Karpas-422 (cell line): ENCODE results near the gene TMEM150C. TPM values are rescaled to one million over a fixed set of nuclear protein-coding genes. Genes with fewer than 3 reads are reported as not detected.
"Not testable (repeated sequence)": the region's sequence is repeated elsewhere in the genome, so short reads cannot be mapped to it uniquely, and the experiment has no call there.

Source experiments
- DNase-seq: peaks from one replicate; pipeline ENCODE4 v3.0.0-alpha.2; 2015
- H2AFZ ChIP-seq: fragments of 200-600 bp; sonication (generic); 2 replicates; pipeline ENCODE4 v1.6.1; 2014; ENCODE audit warnings: antibody characterized with exemption, low read length, mixed read lengths
- H3K27ac ChIP-seq: fragments of 200-600 bp; sonication (generic); 2 replicates; pipeline ENCODE4 v1.5.1; 2014; ENCODE audit warnings: mild to moderate bottlenecking, low read length, moderate library complexity
- H3K27me3 ChIP-seq: fragments of 200-600 bp; sonication (generic); 2 replicates; pipeline ENCODE4 v1.6.1; 2014; ENCODE audit warnings: low read length, mixed read lengths
- H3K36me3 ChIP-seq: fragments of 200-600 bp; sonication (generic); 2 replicates; pipeline ENCODE4 v1.6.1; 2014; ENCODE audit warnings: low read length, mixed read lengths; ENCODE audit not compliant: insufficient read depth
- H3K4me1 ChIP-seq: fragments of 200-600 bp; sonication (generic); 2 replicates; pipeline ENCODE4 v1.6.1; 2014; ENCODE audit warnings: mild to moderate bottlenecking, low read length, mixed read lengths
- H3K4me2 ChIP-seq: fragments of 200-600 bp; sonication (generic); 2 replicates; pipeline ENCODE4 v1.6.1; 2014; ENCODE audit warnings: low read length, low read depth, mild to moderate bottlenecking; ENCODE audit not compliant: poor library complexity, severe bottlenecking
- H3K4me3 ChIP-seq: fragments of 200-600 bp; sonication (generic); 2 replicates; pipeline ENCODE4 v1.5.1; 2014; ENCODE audit warnings: mild to moderate bottlenecking, antibody characterized with exemption, low read length, mixed read lengths
- H3K79me2 ChIP-seq: fragments of 200-600 bp; sonication (generic); 2 replicates; pipeline ENCODE4 v1.6.1; 2014; ENCODE audit warnings: mild to moderate bottlenecking, low read length, mixed read lengths
- H3K9ac ChIP-seq: fragments of 200-600 bp; sonication (generic); 2 replicates; pipeline ENCODE4 v1.6.0; 2014; ENCODE audit warnings: low read length
- H3K9me2 ChIP-seq: fragments of 200-600 bp; sonication (generic), shearing (Covaris generic); replicated peaks from 2 replicates; pipeline ENCODE4 v1.6.0; 2014; ENCODE audit warnings: mild to moderate bottlenecking, low read length, moderate library complexity; ENCODE audit not compliant: insufficient read depth
- H3K9me3 ChIP-seq: fragments of 300-700, 200-600 bp; sonication (generic); 2 replicates; pipeline ENCODE4 v1.6.1; 2014; ENCODE audit warnings: low read length, mixed read lengths
- H4K20me1 ChIP-seq: fragments of 200-600 bp; sonication (generic); 2 replicates; pipeline ENCODE4 v1.6.1; 2014; ENCODE audit warnings: mild to moderate bottlenecking, antibody characterized with exemption, low read length, low read depth; ENCODE audit not compliant: insufficient read depth
- total RNA-seq: library from RNA; depleted of rRNA; stranded (reverse); fragments of >200 nt; shearing (Covaris generic); gene quantifications from 2 replicates; pipeline ENCODE4 v1.2.3, GENCODE V29; 2014; ENCODE audit warnings: low replicate concordance

The TMEM150C gene
- total RNA-seq, 1 experiment from 2014 or later = not detected

- H3K9me3 ChIP-seq = no peaks in the 10 kb centered on the region
- H3K36me3 ChIP-seq = no peaks in the 10 kb centered on the region
- no peaks in the 10 kb centered on the region for H3K4me1 ChIP-seq
- no peak overlapping the region for H3K9ac ChIP-seq
- no peaks in the 10 kb centered on the region for H3K27me3 ChIP-seq
- H3K79me2 ChIP-seq = no peaks in the 10 kb centered on the region
- H3K9me2 ChIP-seq = no peaks in the 10 kb centered on the region
- H3K27ac ChIP-seq = no peak overlapping the region
- H3K4me2 ChIP-seq = no peak overlapping the region
- no peaks in the 10 kb centered on the region for H4K20me1 ChIP-seq
- no peak overlapping the region for H2AFZ ChIP-seq
- no peak for DNase-seq
- no peak overlapping the region for H3K4me3 ChIP-seq
Measured at GRCh38 chr4:82560853-82561785, 669 bp downstream of the TMEM150C start.

- H3K27ac ChIP-seq = no peak overlapping the region
Measured at GRCh38 chr4:82559735-82560120, 2.1 kb downstream of the TMEM150C start.

GRCh38 chr4:82559090-82559734 is 2.6 kb downstream of the TMEM150C start:
- H3K79me2 ChIP-seq, H4K20me1 ChIP-seq, H3K27me3 ChIP-seq, H3K4me1 ChIP-seq, H3K9me3 ChIP-seq, H3K9me2 ChIP-seq, DNase-seq, H3K4me3 ChIP-seq, H3K36me3 ChIP-seq, H2AFZ ChIP-seq, H3K27ac ChIP-seq, H3K9ac ChIP-seq, H3K4me2 ChIP-seq: not testable (repeated sequence)

More at GRCh38 chr4:82559735-82560120, 2.1 kb downstream of the TMEM150C start:
- no peaks in the 10 kb centered on the region for H3K36me3 ChIP-seq
- no peak overlapping the region for H3K4me2 ChIP-seq
- no peaks in the 10 kb centered on the region for H3K27me3 ChIP-seq
- no peak overlapping the region for H3K4me3 ChIP-seq
- H2AFZ ChIP-seq = no peak overlapping the region
- H3K9me3 ChIP-seq = no peaks in the 10 kb centered on the region
- no peaks in the 10 kb centered on the region for H3K9me2 ChIP-seq
- no peaks in the 10 kb centered on the region for H3K79me2 ChIP-seq
- H3K9ac ChIP-seq = no peak overlapping the region
- no peaks in the 10 kb centered on the region for H4K20me1 ChIP-seq
- no peaks in the 10 kb centered on the region for H3K4me1 ChIP-seq
- no peak for DNase-seq

- Histone ChIP-seq H3K4me2 (no peak overlapping the region), H4K20me1 (no peaks in the 10 kb centered on the region), H3K9me2 (no peaks in the 10 kb centered on the region), H3K27me3 (no peaks in the 10 kb centered on the region), H3K9me3 (no peaks in the 10 kb centered on the region), H3K4me3 (no peak overlapping the region), H3K79me2 (no peaks in the 10 kb centered on the region), H3K27ac (no peak overlapping the region), H3K9ac (no peak overlapping the region), H2AFZ (no peak overlapping the region), H3K4me1 (no peaks in the 10 kb centered on the region), H3K36me3 (no peaks in the 10 kb centered on the region)
- peak; percentile 43 for DNase-seq
Measured at GRCh38 chr4:82555276-82555675, 6.5 kb downstream of the TMEM150C start.

- no peaks in the 10 kb centered on the region for H3K36me3 ChIP-seq
- no peaks in the 10 kb centered on the region for H3K27me3 ChIP-seq
- no peak overlapping the region for H3K27ac ChIP-seq
- no peak overlapping the region for H3K9ac ChIP-seq
- DNase-seq = no peak
- H2AFZ ChIP-seq = no peak overlapping the region
- H4K20me1 ChIP-seq = no peaks in the 10 kb centered on the region
- H3K9me2 ChIP-seq = no peaks in the 10 kb centered on the region
- H3K4me2 ChIP-seq = no peak overlapping the region
- no peaks in the 10 kb centered on the region for H3K9me3 ChIP-seq
- no peaks in the 10 kb centered on the region for H3K79me2 ChIP-seq
- no peaks in the 10 kb centered on the region for H3K4me1 ChIP-seq
- H3K4me3 ChIP-seq = no peak overlapping the region
Measured at GRCh38 chr4:82553020-82553419, 8.8 kb downstream of the TMEM150C start.

- H3K9me2 ChIP-seq = no peaks in the 10 kb centered on the region
- no peak overlapping the region for H3K4me3 ChIP-seq
- no peaks in the 10 kb centered on the region for H4K20me1 ChIP-seq
- H3K27me3 ChIP-seq = no peaks in the 10 kb centered on the region
- H3K4me1 ChIP-seq = no peaks in the 10 kb centered on the region
- H3K27ac ChIP-seq = no peak overlapping the region
- DNase-seq = no peak
- no peak overlapping the region for H3K4me2 ChIP-seq
- H3K9ac ChIP-seq = no peak overlapping the region
- H2AFZ ChIP-seq = no peak overlapping the region
- H3K79me2 ChIP-seq = no peaks in the 10 kb centered on the region
- H3K36me3 ChIP-seq = no peaks in the 10 kb centered on the region
- no peaks in the 10 kb centered on the region for H3K9me3 ChIP-seq
Measured at GRCh38 chr4:82551734-82552133, 10.1 kb downstream of the TMEM150C start.

- H2AFZ ChIP-seq, H3K27me3 ChIP-seq, DNase-seq, H3K27ac ChIP-seq, H3K9me2 ChIP-seq, H3K9me3 ChIP-seq, H3K9ac ChIP-seq, H4K20me1 ChIP-seq, H3K4me1 ChIP-seq, H3K36me3 ChIP-seq, H3K79me2 ChIP-seq, H3K4me2 ChIP-seq, H3K4me3 ChIP-seq: not testable (repeated sequence)
Measured at GRCh38 chr4:82547850-82548249, 13.9 kb downstream of the TMEM150C start.

GRCh38 chr4:82543131-82543530 is 18.7 kb downstream of the TMEM150C start:
- H3K27me3 ChIP-seq = no peaks in the 10 kb centered on the region
- no peaks in the 10 kb centered on the region for H3K79me2 ChIP-seq
- no peaks in the 10 kb centered on the region for H3K36me3 ChIP-seq
- no peak overlapping the region for H3K4me2 ChIP-seq
- H3K9ac ChIP-seq = no peak overlapping the region
- H3K4me1 ChIP-seq = no peaks in the 10 kb centered on the region
- H2AFZ ChIP-seq = no peak overlapping the region
- H3K27ac ChIP-seq = no peak overlapping the region
- DNase-seq = no peak
- no peaks in the 10 kb centered on the region for H4K20me1 ChIP-seq
- no peak overlapping the region for H3K4me3 ChIP-seq
- no peaks in the 10 kb centered on the region for H3K9me3 ChIP-seq
- no peaks in the 10 kb centered on the region for H3K9me2 ChIP-seq
